Neural progenitor cell (in vitro differentiated cells): ENCODE data around the gene PSAPL1.

ENCODE experiments used
- CTCF ChIP-seq: fragments of 200-600 bp; sonication (generic); IDR thresholded peaks from 2 replicates; pipeline ENCODE4 v1.5.1; 2017; ENCODE audit warnings: antibody characterized with exemption, mild to moderate bottlenecking
- EZH2 ChIP-seq: fragments of 200-600 bp; sonication (generic); IDR thresholded peaks from 2 replicates; pipeline ENCODE4 v1.6.1; 2017; ENCODE audit warnings: antibody characterized with exemption, mild to moderate bottlenecking, moderate library complexity

- TF ChIP-seq CTCF (no peak), EZH2 (no peak)
Observed at GRCh38 chr4:7458066-7458425, 23.3 kb upstream of the PSAPL1 start.
